Neural cell (in vitro differentiated cells): ENCODE measurements around the gene SLC8A1. TPM values are rescaled to one million over a fixed set of nuclear protein-coding genes. Genes with fewer than 3 reads are reported as not detected.

Experiments used
- H2AFZ ChIP-seq: fragments of 200-600, 300-800 bp; sonication (generic), shearing (Covaris generic); 2 replicates; pipeline ENCODE4 v1.6.0; 2014; ENCODE audit warnings: low read depth, mild to moderate bottlenecking, antibody characterized with exemption, low read length, moderate library complexity
- H3F3A ChIP-seq: fragments of 200-600 bp; shearing (Covaris generic); 2 replicates; pipeline ENCODE4 v1.6.1; 2016; ENCODE audit warnings: mild to moderate bottlenecking, moderate library complexity, mixed read lengths, antibody characterized with exemption, low read length; ENCODE audit not compliant: insufficient read depth, poor library complexity, severe bottlenecking
- H3K27ac ChIP-seq: fragments of 200-600, 300-800 bp; sonication (generic), shearing (Covaris generic); 2 replicates; pipeline ENCODE4 v1.5.1; 2014; ENCODE audit warnings: mild to moderate bottlenecking, low read length, moderate library complexity
- H3K27me3 ChIP-seq: fragments of 300-800, 200-600 bp; sonication (generic), shearing (Covaris generic); 2 replicates; pipeline ENCODE4 v1.6.0; 2014; ENCODE audit warnings: mild to moderate bottlenecking, low read depth, low read length, moderate library complexity; ENCODE audit not compliant: insufficient read depth
- H3K36me3 ChIP-seq: fragments of 300-800, 200-600 bp; sonication (generic), shearing (Covaris generic); 2 replicates; pipeline ENCODE4 v1.5.1; 2014; ENCODE audit warnings: mild to moderate bottlenecking, antibody characterized with exemption, low read length, moderate library complexity; ENCODE audit not compliant: insufficient read depth
- H3K4me2 ChIP-seq: fragments of 300-800, 200-600 bp; sonication (generic), shearing (Covaris generic); 2 replicates; pipeline ENCODE4 v1.6.0; 2014; ENCODE audit warnings: mild to moderate bottlenecking, low read length
- H3K4me3 ChIP-seq: fragments of 300-800, 200-600 bp; sonication (generic), shearing (Covaris generic); 2 replicates; pipeline ENCODE4 v1.5.1; 2014; ENCODE audit warnings: mild to moderate bottlenecking, low read length, moderate library complexity
- H3K79me2 ChIP-seq: fragments of 200-600 bp; shearing (Covaris generic); replicated peaks from 2 replicates; pipeline ENCODE4 v1.6.0; 2014; ENCODE audit warnings: mild to moderate bottlenecking, low read length, moderate library complexity; ENCODE audit not compliant: insufficient read depth
- H3K9ac ChIP-seq: fragments of 300-800, 200-600 bp; sonication (generic), shearing (Covaris generic); 2 replicates; pipeline ENCODE4 v1.6.1; 2016; ENCODE audit warnings: mild to moderate bottlenecking, low read length, mixed read lengths
- H3K9me2 ChIP-seq: fragments of 200-600 bp; shearing (Covaris generic); 2 replicates; pipeline ENCODE4 v1.6.1; 2016; ENCODE audit warnings: mild to moderate bottlenecking, low read length, mixed read lengths; ENCODE audit not compliant: insufficient read depth
- H3K9me3 ChIP-seq: fragments of 200-600, 300-800 bp; sonication (generic), shearing (Covaris generic); 2 replicates; pipeline ENCODE4 v1.6.1; 2016; ENCODE audit warnings: mild to moderate bottlenecking, mixed run types, low read length, moderate library complexity, mixed read lengths
- H4K20me1 ChIP-seq: fragments of 200-600 bp; shearing (Covaris generic); 2 replicates; pipeline ENCODE4 v1.6.1; 2016; ENCODE audit warnings: mild to moderate bottlenecking, mixed run types; ENCODE audit not compliant: insufficient read depth
- EP300 ChIP-seq: fragments of 450-650 bp; conservative IDR thresholded peaks from 2 replicates; pipeline ENCODE4 v1.6.1; 2014; ENCODE audit warnings: antibody characterized with exemption, mild to moderate bottlenecking, moderate library complexity; ENCODE audit not compliant: poor library complexity, severe bottlenecking
- EZH2 ChIP-seq: fragments of 200-600, 300-800 bp; shearing (Covaris generic), sonication (generic); IDR thresholded peaks from 2 replicates; pipeline ENCODE4 v1.6.1; 2014; ENCODE audit warnings: antibody characterized with exemption, low read length, borderline replicate concordance, mild to moderate bottlenecking; ENCODE audit not compliant: insufficient read depth, poor library complexity, severe bottlenecking
- MXI1 ChIP-seq: fragments of 450-650 bp; conservative IDR thresholded peaks from 2 replicates; pipeline ENCODE4 v1.6.1; 2014; ENCODE audit warnings: antibody characterized with exemption, mild to moderate bottlenecking; ENCODE audit not compliant: poor library complexity, severe bottlenecking
- POLR2AphosphoS5 ChIP-seq: IDR thresholded peaks from 2 replicates; pipeline ENCODE4 v1.6.1; 2012
- RAD21 ChIP-seq: fragments of 450-650 bp; conservative IDR thresholded peaks from 2 replicates; pipeline ENCODE4 v1.6.1; 2014; ENCODE audit warnings: antibody characterized with exemption, mild to moderate bottlenecking, moderate library complexity
- SMC3 ChIP-seq: fragments of 450-650 bp; conservative IDR thresholded peaks from 2 replicates; pipeline ENCODE4 v1.6.1; 2014; ENCODE audit warnings: antibody characterized with exemption, mild to moderate bottlenecking, moderate library complexity; ENCODE audit not compliant: poor library complexity
- TAF1 ChIP-seq: IDR thresholded peaks from 2 replicates; pipeline ENCODE4 v1.6.1; 2012; ENCODE audit warnings: low read depth
- polyA plus RNA-seq: library from polyadenylated mRNA; depleted of rRNA; stranded (reverse); fragments of >200 nt; gene quantifications from 2 replicates; pipeline ENCODE4 v1.2.3, GENCODE V29; 2014
- TF ChIP-seq, protein P1 (sequence below): fragments of 450-650 bp; IDR thresholded peaks from 2 replicates; pipeline ENCODE4 v1.5.1; 2014; ENCODE audit warnings: antibody characterized with exemption, mild to moderate bottlenecking, moderate library complexity; ENCODE audit not compliant: poor library complexity, severe bottlenecking
- TF ChIP-seq, protein P2 (sequence below): IDR thresholded peaks from 2 replicates; pipeline ENCODE4 v1.6.1; 2012; ENCODE audit warnings: borderline replicate concordance

Gene SLC8A1
- polyA plus RNA-seq, 1 donor from 2014 or later: 18.7 TPM

DNA sequence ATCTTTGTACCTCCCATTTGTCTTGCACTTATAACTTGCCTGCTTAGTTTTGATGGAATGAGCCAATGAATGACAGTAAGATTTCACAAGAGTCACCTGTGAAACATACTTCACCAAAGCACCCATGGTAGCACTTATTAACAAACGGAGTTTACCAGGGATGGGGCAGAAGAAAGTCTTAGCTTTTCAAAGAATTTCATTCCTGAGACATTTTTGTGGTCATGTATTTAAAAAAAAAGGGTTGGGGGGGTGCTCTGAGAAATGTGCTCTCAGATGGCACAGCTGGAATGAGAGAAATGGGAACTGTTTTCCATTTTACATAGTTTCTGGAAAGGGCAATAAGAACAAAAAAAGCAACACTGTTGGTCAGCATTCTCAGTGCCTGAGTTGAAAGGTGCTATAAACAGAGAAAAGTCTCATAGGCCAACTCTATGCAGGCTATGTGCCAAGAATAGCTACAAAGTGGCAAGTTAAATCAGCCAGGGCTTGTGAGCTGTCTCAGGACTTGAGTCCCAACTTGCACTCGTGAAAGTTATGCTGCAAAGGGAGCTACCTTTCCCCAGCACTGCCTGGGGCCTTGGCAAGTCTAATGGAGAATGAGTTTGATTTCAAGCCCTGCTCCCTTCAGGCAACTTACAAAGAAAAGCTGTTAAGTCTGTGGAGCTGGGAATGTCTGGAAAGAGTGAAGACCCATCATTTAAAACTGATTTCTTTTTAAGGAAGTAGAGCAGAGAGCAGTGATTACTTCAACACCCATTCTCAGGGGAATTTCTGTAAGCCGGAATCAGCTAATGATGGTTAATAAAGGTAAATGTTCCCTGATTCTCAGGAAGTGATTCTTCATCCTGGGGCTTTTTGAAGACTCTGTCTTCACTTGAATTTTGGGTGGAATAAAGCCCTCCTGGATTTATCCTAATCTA, 170.6 kb downstream of the SLC8A1 start:
- Histone ChIP-seq H3K36me3 (no peaks in the 10 kb centered on the region), H3K27ac (no peak overlapping the region), H3F3A (no peaks in the 10 kb centered on the region), H3K4me2 (no peak overlapping the region), H3K27me3 (no peaks in the 10 kb centered on the region), H4K20me1 (no peaks in the 10 kb centered on the region), H3K4me3 (no peak overlapping the region), H3K79me2 (no peaks in the 10 kb centered on the region), H2AFZ (no peak overlapping the region), H3K9ac (no peak overlapping the region), H3K9me2 (no peaks in the 10 kb centered on the region), H3K9me3 (no peaks in the 10 kb centered on the region)
- TF ChIP-seq RAD21: no peak
- no peak for TF ChIP-seq MXI1
- TF ChIP-seq SMC3: no peak
- TF ChIP-seq, protein P1, sequence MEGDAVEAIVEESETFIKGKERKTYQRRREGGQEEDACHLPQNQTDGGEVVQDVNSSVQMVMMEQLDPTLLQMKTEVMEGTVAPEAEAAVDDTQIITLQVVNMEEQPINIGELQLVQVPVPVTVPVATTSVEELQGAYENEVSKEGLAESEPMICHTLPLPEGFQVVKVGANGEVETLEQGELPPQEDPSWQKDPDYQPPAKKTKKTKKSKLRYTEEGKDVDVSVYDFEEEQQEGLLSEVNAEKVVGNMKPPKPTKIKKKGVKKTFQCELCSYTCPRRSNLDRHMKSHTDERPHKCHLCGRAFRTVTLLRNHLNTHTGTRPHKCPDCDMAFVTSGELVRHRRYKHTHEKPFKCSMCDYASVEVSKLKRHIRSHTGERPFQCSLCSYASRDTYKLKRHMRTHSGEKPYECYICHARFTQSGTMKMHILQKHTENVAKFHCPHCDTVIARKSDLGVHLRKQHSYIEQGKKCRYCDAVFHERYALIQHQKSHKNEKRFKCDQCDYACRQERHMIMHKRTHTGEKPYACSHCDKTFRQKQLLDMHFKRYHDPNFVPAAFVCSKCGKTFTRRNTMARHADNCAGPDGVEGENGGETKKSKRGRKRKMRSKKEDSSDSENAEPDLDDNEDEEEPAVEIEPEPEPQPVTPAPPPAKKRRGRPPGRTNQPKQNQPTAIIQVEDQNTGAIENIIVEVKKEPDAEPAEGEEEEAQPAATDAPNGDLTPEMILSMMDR: no peak
- TF ChIP-seq EZH2: no peak
- no peak for TF ChIP-seq TAF1
- TF ChIP-seq, protein P2, sequence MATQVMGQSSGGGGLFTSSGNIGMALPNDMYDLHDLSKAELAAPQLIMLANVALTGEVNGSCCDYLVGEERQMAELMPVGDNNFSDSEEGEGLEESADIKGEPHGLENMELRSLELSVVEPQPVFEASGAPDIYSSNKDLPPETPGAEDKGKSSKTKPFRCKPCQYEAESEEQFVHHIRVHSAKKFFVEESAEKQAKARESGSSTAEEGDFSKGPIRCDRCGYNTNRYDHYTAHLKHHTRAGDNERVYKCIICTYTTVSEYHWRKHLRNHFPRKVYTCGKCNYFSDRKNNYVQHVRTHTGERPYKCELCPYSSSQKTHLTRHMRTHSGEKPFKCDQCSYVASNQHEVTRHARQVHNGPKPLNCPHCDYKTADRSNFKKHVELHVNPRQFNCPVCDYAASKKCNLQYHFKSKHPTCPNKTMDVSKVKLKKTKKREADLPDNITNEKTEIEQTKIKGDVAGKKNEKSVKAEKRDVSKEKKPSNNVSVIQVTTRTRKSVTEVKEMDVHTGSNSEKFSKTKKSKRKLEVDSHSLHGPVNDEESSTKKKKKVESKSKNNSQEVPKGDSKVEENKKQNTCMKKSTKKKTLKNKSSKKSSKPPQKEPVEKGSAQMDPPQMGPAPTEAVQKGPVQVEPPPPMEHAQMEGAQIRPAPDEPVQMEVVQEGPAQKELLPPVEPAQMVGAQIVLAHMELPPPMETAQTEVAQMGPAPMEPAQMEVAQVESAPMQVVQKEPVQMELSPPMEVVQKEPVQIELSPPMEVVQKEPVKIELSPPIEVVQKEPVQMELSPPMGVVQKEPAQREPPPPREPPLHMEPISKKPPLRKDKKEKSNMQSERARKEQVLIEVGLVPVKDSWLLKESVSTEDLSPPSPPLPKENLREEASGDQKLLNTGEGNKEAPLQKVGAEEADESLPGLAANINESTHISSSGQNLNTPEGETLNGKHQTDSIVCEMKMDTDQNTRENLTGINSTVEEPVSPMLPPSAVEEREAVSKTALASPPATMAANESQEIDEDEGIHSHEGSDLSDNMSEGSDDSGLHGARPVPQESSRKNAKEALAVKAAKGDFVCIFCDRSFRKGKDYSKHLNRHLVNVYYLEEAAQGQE: no peak

DNA sequence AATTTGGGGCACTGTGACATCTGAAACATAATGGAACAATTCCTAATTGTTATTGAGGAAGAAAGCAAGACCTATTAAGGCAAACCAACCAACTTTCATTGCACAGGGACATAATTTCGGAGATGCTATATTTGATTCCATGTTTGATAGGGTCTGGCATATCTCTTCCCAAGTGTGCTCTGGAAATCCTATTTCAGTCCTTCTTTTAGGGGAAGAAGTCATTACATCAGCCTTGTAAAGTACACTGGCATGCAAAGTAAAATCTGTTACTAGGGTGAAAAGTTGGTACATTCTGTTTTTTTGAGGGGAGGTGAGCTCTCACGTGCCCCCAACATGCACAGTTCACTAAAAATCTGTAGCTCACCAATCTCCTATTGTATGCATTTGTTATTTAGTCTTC, 172.4 kb downstream of the SLC8A1 start:
- H3K27me3 ChIP-seq: no peaks in the 10 kb centered on the region
- H3K79me2 ChIP-seq: no peaks in the 10 kb centered on the region
- H3K36me3 ChIP-seq: no peaks in the 10 kb centered on the region
- H3K4me3 ChIP-seq: no peak overlapping the region
- no peak overlapping the region for H2AFZ ChIP-seq
- no peak overlapping the region for H3K27ac ChIP-seq
- no peak overlapping the region for H3K4me2 ChIP-seq
- H3K9me3 ChIP-seq: no peaks in the 10 kb centered on the region
- H3K9ac ChIP-seq: no peak overlapping the region
- H3K9me2 ChIP-seq: no peaks in the 10 kb centered on the region
- no peaks in the 10 kb centered on the region for H3F3A ChIP-seq
- TF ChIP-seq TAF1 (no peak), MXI1 (no peak), EP300 (no peak), RAD21 (no peak), EZH2 (no peak), POLR2AphosphoS5 (no peak), SMC3 (no peak)
- TF ChIP-seq, protein P1: no peak
- TF ChIP-seq, protein P2: no peak
- H4K20me1 ChIP-seq: no peaks in the 10 kb centered on the region
